GM18498 (cell line): ENCODE results near the gene PREX1.

Experiments used
- ATAC-seq: cut with Tn5 transposase; IDR thresholded peaks from one replicate; pipeline ENCODE4 v1.9.1; 2021; ENCODE audit warnings: mild to moderate bottlenecking, moderate library complexity; ENCODE audit not compliant: unreplicated experiment

Gene PREX1

DNA sequence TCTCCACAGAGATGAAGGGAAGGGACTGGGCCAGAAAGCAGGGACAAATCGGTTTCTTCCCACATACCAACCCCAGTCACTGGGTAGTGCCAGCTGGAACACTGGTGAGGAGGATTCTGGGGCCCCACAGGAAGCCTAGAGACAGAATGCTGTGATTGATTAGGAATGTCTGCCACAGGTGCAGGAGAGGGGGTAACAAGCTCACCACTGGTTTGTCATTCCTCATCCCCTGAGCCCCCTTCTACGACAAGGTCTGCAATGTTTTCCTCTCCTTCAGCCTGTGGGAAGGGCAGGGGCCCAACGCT, 89.8 kb downstream of the PREX1 start:
- no peak for ATAC-seq

DNA sequence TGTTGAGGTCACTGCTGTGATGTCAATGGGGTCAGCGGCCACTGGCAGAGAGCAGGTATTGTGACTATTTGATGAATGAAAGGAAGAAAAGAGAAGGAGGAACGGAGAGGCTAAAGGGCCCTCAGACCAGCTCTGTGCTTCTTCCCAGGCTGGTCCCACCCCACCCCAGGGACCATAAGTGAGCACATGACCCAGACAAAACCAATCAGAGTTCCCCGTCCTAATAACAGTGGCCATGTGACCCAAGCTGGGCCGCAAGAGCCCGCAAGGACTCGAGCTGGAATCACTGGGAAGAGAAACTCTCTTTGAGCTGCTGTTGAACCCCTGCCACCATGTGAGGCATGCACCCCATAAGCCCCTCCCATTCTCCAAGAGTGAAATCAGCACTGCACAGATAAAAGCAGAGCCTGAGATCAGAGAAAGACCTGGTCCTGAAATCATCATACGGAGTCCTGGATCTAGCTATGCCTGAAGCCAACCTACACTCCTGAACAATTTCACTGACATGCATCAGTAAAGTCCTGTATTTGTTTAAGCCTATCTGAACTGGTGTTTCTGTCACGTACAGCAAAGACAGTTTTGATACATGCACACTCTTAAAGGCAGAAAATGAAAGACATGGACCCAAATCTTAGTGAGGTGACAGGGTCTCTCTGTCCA, 90.2 kb downstream of the PREX1 start:
- no peak for ATAC-seq

DNA sequence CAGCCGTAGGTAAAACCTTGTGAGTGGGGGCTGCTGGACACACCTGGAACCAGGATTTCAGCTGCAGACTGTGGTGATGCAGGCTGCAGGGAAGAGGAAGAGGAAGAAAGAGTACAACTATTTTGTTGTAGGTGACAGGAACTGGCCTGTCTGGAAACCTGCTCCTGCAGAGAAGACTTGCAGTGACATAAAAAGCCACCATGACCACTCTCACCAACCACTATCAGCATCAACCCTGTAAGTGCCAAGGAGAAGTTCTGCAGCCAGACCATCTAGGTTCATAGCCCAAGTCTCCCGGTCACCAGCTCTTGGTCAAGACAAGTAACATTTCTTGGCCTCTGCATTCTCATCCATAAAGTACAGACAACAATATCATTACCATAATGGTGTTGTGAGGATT, 91.2 kb downstream of the PREX1 start:
- ATAC-seq = no peak

DNA sequence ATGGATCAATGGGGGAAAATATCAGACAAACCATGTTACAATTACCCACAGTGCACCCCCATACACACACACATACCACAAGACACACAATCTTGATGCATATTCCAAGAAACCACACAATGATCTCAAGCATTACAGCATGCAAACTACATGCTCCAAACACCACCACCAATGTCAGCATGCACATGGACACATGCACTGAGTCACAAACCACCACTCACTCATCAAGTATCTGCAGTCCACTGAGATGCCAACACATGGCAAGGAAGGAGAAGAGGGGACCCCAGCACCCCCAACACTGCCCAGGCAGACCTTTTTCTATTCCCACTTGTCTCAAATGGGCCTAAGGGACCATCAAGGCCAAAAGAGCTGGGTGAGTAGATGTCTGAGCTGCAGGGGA, 91.6 kb downstream of the PREX1 start:
- no peak for ATAC-seq

DNA sequence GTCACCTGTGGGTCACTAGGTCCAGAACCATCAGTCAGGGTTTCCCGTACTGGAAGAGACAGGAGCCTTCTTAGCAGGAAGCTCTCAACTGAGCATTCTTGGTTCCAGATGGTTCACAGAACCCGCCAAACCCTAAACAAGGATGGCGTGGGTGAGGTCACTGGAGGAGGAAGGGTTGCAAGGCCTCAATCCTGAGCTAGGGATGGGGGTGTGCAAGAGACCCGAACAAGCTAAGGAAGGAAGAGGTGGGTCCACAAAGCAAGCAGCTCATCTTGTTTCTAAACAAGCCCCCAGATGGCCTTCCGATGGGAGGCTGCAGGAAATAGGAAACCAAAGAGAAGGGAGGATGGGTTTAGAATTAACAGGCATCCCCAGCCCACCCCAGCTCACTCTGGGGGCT, 92.7 kb downstream of the PREX1 start:
- ATAC-seq = no peak

DNA sequence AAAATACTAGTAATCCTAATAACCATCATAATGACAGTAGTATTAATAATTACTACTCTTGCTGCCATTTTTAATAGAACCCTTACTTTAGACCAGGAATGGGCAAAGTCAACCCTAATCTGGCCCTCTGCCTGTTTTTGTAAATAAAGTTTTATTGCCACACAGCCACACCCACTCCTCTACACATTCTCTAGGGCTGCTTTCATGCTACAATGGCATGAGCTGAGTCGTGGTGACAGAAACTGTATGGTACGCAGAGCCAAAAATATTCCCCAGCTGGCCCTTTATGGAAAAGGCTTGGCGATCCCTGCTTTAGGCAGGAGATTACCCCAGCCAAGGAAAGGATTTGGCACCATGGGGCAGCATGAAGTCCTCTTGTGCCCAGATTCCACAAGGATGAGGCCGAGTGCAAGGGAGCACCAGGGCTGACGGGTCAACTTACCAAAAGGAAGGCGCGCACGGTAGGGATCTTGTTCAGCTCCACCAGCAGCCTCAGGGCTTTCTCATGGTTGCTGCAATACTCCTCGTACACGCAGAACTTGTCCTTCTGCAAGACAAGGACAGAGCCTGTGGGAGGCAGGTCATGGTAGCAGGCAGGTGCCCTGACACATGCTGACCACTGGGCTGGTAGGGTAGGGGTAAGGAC, 93.6 kb downstream of the PREX1 start:
- ATAC-seq = no peak

DNA sequence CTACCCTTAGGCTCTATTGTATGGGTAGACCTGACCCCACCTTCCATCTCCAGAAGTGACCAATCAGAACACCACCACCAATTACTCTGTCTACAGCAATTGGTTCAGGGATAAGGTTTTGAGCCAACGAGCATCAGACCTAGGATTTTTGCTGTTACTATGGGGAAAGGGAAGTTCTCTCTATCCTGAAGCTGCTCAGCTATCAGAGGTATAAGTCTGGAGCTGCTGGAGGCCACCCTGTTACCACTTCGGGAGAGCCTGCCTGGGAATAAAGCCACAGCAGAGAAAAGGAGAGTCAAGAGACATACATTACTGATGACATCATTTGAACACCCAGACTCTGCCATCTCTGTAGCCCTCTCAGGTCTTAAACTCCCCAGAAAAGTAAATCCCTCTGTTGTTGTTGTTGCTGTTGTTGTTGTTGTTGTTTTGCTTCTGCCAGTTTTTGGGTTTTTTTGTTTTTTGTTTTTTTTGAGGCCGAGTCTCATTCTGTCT, 94.5 kb downstream of the PREX1 start:
- ATAC-seq = no peak

DNA sequence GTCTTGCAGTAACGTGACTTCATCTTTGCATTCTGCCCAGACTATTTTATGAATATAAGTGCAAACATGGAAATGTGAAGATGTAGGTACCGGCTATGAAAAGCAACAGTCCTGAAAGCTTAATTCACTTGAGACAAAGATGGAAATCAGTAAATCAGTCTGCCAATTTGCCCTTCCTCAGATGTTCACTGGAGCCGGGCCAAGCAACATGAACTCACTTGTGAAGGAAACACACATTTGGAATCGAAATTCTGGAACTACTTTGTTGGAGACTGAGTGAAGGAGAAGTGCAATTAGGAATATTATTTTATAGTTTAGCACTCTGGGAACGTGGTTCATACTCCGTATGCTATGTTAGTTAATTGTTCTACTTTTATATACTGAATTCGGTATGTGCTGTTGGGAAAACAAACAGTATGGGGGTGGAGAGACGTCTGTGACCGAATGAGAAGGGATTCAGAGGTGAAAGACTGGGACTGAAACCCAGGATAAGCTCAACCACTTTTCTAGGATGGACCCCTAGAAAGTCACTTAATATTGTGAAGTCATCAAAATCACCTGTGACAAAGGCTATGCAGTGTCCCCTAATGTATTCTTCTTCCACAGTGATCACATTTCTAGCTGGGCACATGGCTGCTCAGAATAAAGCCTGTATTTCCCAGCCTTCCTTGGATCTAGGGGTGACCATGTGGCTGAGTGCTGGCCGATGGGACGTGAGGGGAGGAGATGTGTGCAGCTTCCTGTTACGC, 95.5 kb downstream of the PREX1 start:
- ATAC-seq = no peak

DNA sequence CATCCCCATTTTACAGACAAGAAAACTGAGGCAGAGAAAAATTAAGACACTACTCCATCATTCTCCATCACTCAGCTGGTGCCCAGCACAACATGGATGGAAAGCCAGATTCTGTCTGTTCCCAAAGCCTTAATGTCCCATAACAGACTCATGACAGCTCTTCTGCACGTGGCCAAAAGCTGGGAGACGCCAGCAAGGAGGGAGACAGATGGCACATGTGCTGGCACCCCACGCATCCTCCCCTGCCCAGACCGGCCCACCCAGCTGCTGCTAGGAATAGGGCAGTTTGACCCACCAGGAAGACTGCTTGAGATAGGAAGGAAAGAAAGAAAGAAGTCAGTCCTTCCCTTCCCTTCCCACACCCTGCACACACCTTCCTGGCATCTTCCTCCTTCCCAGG, 96.3 kb downstream of the PREX1 start:
- ATAC-seq = no peak

DNA sequence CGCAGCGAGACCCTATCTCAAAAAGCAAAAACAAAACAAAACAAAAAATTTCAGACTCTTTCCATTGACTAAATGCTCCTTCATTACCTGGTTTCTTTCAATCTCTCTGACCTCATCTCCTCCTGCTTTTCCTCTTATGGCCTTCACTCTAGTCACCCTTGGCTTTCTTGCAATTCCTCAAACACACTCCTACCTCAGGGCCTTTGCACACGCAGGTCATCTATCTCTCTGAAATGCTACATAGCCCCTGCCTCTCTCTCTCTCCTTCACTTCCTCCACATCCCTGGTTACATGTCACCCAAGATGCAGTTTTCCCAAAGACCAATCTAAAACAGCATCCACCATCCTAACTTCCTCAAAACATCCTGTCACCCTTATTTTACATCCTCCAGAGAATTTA, 96.8 kb downstream of the PREX1 start:
- no peak for ATAC-seq

DNA sequence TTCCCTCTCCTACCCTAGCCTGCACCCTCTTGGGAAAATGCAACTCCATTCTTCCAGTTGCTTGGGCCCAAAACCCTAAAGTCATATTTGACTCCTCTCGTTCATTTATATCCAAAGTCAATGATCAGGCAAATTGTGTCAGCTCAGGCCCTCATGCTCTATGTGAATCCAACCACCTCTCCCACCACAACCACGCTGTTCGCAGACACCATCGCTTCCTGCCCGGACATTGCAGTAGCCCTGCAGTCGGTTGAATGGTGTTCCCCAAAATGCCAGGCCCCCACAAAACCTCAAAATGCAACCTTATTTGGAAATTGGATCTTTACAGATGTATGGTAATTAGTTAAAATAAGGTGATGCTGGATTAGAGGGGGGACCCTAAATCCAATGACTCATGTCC, 98.3 kb downstream of the PREX1 start:
- ATAC-seq = no peak

DNA sequence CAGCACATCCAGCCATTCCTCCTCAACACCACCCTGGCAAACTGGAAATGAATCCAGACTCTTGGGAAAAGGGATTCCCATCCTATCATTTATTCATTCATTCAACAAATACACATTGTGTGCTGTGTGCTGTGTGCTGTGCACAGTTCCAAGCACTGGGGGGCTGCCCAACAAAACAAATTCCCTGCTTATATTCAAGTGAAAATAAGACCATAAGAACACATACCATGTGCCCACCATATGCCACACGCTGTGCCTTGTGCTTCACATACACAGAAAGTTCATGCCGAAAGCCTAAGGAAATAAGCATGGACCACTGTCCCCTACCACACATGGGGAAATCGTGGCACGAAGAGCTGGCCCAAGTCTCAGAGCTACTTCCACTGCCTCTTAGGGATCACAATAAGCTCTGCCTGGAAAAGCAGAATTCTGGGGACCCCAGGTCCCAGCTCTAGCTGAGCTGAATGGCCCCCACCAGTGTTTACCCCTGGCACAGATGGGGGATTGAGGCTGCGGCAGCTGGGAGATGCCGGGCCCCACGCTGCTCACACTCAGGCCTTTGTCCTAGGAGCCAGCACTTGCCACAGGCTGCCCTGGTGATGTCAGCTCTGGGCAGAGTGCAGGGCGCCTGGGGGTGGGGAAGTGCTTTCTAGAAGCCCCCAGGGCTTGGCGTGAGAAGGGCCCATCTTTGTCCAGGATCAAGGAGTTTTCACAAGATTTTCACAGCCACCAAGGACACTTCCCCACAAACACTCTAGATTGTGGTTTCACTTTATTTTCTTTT, 99.6 kb downstream of the PREX1 start:
- ATAC-seq = no peak

DNA sequence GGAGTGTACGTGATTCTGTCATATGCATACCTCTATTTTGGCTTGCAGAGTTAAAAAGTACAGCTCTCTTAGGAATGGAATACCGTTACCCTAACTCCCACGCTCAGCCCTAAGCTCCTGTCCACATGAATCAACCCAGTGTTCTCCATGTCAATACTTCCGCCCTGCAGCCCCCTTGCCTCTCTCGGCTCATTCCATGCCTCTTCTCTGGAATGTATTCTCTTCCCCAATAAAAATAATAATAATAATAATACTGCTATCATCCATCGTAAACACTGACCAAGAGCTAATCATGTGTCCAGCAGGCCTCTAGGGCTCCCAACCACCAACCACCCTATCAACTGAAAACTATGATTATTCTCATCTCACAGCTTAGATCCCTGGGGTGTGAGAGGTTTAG, 100.6 kb downstream of the PREX1 start:
- ATAC-seq = no peak

DNA sequence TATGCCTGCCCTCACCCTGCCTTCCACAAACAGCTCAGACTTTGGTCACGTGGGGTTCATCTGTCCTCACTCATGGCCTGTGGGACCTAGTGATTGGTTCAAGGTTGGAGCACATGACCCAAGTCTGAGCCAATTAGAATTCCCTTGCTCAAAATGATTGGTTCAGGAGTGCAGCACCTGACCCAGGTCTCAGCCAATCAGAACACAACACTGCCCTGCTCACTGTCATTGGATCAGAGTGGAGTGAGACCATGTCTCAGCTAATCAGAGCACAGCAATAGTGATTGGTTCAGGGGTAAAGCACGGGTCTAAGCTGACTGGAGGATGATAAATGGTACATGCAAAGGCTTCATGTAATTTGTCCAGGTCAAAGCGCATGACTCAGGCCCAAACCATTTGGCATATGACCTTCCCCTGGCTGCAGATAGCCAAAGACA, 102.2 kb downstream of the PREX1 start:
- ATAC-seq = no peak

DNA sequence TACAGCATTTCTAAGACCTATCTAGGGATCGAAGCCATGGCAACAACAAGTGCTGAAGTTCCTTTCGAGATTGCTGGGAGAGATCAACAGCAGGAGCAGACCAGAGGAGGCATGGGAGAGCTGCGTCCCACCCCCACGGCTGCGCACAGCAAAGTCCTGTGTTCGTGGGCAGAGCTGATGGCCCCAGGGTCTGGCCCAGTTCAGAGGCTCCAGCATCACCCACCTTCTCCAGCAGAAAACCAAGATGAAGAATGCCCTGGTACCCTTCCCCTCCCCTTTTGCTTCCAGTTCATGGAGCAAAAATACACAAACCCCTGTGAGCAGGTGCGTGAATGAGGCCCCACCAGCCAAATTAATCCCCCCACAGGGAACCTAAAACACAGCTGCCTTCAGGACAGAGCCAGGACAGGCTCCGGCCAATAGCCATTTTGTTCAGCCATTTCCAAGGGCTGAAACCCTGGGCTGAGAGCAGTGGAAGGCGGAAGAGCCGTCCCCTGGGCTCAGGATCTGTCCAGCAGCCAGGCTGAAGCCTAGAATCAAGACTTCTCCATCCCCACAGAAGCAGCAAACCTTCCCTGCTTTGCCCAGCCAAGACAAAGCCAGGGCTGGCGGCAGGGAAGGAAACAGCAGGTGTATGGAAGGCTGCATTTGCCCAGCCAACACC, 102.8 kb downstream of the PREX1 start:
- no peak for ATAC-seq

DNA sequence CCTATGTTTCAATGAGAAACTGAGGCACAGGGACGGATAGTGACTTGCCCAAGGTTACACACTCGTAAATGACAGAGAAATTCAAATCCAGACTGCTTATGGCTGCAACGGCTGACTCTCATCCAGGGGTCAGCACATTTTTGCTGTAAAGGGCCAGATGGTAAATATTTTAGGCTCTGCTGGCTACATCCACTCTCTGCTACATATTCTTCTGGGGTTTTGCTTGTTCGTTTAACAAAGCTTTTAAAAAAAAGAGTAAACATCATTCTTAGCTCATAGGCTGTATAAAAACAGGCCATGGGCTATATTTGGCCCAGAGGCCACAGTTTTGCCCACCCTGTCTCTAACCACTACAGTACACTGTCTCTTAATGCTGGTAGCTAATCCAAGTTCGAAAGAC, 103.4 kb downstream of the PREX1 start:
- no peak for ATAC-seq

DNA sequence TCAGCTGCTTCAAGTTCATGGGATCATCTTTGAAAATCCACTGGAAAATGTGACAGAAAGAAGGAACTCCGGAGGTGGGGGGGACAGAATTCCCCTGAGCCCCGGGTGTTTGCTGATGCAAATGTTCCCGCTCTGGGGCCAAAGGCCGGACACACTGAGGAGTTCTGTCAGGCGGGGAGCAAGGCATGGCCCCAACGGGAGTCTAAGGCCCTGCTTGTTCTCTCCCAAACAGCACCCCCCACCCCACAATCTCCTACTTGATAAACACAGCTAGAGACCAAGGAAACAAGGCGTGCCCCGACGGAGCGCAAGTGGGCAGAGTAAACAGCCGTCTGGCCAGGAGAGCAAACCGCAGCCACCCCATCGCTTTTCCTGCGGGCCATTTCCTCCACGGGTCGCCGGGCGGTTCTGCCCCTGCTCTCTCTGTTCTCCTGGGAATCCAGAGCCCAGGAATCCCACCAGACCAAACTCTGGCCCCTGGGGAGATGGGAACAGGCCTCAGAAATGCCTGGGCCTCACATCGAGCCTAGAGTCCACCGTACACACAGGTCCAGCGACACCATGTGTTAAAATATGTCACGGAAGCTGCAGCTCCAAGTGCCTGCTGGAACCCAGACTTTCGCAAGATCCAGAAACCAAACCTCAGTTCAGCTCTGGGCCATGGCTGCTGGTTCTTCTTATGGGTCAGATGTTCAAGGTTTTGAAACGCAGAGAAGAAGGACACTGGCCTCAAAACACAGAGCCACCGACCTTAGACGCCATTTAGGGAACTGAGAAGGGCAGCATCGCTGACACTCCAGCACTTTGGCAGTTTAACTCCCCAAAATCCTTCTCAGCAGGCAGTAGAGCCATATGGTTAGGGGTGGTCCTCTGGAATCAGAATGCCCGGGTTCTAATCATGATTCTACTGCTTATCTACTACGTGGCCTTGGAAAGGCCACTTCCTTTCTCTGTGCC, 104.2 kb downstream of the PREX1 start:
- no peak for ATAC-seq

DNA sequence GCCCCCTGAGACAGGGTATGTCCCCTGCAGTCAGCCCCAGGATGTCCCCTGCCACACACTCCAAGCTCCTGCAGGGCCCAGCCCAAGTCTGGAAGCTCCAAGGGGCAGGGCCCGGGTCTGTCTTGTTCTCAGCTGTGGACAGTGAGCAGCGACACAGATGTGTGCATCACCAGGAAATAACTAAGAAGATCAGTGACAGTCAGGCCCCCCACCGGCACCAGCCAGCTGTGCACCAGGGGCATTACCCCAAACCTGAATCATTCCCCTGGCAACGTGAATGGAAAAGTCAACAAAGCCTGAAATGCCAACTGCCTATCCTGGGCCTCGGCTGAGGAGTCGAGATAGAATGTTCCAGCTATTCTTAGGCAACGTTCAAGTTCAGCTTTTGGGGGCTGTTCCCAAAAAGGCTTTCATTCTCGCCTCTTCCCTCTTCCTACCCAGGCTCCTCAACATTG, 105.0 kb downstream of the PREX1 start:
- no peak for ATAC-seq

DNA sequence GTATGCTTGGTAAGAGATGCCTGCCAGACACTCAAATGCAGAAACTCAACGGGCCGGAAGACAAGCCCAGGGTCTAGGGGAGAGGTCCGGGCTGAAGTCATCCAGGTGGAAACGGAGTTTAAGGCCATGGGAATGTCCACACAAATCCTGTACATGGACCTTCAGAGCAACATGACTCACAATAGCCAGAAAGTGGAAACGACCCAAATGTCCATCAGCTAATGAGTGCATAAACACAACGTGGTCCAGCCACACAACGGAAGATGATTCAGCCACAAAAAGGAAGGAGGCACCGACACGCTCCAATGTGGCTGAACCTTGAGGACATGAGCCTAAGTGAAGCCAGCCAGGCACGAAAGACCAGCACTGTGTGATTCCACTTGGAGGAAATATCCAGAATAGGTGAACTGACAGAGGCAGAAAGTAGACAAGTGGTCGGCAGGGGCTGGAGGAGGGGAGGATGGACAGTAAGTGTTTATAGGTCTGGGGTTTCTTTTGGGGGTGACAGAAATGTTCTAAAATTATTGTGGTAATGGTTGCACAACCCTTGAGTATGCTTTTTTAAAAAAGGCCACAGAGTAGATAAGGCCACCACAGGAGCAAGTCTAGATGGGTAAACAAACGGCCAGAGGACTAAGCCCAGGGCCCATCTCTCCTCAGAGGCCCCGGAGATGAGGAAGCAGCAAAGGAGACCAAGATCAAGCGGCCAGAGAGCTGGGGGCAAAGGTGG, 105.6 kb downstream of the PREX1 start:
- no peak for ATAC-seq
